Measurements from ENCODE around the gene OSCAR.

The OSCAR gene

DNA sequence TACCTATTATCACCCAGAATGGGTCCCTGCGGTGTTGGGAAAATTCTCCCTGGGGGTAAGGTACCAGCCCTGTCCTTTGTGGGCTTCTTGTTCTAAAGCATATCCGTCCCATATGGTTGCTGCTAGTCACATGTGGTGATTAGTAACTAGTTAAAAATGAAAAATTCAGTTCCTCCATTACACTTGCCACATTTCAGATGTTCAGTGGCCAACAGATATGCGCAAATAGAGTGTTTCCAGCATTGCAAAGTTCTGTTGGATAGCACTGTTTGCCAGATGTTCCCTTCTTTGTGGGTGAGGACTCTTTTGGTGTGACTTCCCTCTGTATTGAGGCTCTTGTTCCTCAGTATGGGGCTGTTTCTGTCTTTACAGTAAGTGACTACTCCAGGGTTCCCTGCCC is 40.8 kb upstream of the OSCAR start:
- DNase-seq (ENCODE audit: low spot score) = no peak

DNA sequence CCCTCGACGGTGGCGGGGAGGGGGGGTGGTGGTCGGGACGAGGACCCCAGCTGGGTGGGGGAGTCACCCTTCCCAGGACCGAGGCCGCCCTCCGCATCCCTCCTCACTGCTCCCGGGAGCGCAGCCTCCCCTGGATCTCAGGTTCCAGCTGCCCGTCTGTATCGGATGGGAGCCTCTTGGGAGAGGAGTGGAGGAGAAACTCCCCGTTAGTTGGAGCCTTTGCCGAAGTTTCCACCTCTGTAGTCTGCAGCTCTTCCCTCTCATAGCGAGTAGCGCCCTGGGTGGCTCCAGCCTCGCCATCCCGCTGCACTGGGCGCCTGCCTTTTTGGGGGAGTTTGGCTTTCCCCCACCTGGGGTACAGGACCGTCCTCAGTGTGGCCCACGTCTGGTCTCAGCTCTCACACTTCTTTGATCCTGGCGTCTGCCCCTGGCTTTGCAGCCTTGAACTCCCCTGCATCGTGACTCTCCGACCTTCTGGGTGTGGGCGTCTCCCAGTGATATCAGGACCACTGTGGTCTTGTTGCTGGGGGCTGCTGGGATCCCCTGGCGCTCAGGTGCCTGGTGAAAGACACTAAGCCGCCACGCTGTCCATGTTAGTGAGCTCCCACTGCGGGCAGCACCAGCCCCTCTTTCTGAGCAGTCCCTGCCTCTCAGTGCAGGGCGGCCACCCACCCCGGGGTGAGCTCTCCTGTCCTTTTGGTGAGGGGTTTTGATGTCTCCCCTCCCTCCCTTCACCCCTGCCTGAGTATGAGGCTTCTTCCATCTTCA is 38.1 kb upstream of the OSCAR start:
- no peak for DNase-seq (ENCODE audit: low spot score)
- TF ChIP-seq, protein P1, sequence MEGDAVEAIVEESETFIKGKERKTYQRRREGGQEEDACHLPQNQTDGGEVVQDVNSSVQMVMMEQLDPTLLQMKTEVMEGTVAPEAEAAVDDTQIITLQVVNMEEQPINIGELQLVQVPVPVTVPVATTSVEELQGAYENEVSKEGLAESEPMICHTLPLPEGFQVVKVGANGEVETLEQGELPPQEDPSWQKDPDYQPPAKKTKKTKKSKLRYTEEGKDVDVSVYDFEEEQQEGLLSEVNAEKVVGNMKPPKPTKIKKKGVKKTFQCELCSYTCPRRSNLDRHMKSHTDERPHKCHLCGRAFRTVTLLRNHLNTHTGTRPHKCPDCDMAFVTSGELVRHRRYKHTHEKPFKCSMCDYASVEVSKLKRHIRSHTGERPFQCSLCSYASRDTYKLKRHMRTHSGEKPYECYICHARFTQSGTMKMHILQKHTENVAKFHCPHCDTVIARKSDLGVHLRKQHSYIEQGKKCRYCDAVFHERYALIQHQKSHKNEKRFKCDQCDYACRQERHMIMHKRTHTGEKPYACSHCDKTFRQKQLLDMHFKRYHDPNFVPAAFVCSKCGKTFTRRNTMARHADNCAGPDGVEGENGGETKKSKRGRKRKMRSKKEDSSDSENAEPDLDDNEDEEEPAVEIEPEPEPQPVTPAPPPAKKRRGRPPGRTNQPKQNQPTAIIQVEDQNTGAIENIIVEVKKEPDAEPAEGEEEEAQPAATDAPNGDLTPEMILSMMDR (IDR thresholded peaks at IDR 0.05; ENCODE audit: extremely low read depth, missing control alignments) = no peak

More for the DNA sequence above, 40.8 kb upstream of the OSCAR start:
- TF ChIP-seq, protein P1 (IDR thresholded peaks at IDR 0.05; ENCODE audit: extremely low read depth, missing control alignments) = no peak

DNA sequence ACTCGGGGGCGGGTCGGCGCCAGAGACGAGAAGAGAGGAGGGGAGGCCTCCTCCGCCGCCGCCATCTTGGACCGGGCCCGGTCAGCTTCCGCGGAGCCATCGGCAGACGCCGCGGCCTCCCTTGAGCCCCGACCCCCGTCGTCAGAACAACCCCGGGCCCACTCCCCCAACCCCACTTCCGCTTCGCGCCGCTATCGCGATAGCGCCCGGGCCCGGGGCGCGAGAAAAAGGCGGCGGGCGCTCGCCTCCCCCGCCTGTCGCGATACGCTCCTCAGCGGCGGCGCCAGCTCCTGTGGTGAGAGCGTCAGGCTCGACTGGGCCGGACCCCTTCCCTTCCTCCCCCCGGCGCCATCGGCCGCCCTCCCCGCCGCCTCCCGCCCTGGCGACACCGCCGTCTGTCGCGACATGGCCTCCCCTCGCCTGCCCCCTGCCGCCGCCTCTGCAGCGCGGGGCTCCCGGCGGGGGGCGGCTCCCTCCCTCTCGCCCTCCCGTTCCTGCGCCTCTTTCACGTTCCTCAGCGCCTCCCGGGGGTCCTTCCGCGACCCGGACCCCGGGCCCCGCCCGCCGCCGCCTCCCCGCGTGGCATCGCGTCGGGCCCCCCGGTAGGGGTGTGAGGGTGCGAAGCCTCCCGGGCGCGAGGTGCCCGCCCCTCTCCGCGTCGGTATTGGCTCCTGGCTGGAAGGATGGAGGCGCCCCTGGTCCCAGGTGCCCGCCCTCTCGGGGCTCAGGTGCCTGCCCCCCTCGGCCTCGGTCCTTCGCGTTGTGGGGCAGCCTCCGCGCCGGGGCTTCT is 37.3 kb upstream of the OSCAR start, which contains the start of gene CNOT3:
Gene CNOT3 (plus strand): TSS at position 64 of the 790 bp plus-strand sequence. CDS start 5,217 bp downstream, outside the sequence.
- no peak for DNase-seq (ENCODE audit: low spot score)
- TF ChIP-seq, protein P1 (IDR thresholded peaks at IDR 0.05; ENCODE audit: extremely low read depth, missing control alignments) = no peak

- peak; percentile 99 for DNase-seq (ENCODE audit: low spot score)
- TF ChIP-seq, protein P1 (IDR thresholded peaks at IDR 0.05; ENCODE audit: extremely low read depth, missing control alignments) = no peak
Observed at GRCh38 chr19:54136864-54137698, 36.5 kb upstream of the OSCAR start.

- DNase-seq (ENCODE audit: low spot score) = no peak
Observed at GRCh38 chr19:54136086-54136863, 35.7 kb upstream of the OSCAR start.

DNA sequence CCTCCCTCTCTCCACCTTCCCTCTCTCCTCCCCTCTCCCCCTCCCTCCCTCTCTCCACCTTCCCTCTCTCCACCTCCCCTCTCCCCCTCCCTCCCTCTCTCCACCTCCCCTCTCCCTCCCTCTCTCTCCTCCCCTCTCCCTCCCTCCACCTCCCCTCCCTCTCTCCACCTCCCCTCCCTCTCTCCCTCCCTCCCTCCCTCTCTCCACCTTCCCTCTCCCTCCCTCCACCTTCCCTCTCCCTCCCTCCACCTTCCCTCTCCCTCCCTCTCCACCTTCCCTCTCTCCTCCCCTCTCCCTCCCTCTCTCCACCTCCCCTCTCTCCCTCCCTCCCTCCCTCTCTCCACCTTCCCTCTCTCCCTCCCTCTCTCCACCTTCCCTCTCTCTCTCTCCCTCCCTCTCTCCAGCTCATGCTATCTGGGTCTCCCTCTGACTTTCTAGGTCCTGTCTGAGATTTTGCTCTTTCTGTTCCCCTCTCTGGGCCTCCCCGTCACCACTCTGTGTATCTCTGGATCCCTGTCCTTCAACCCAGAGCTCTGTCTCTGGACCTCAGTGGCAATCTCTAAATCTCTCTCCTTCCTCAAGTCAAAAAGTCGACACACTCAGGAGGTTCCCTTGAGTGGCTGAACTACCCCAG is 33.5 kb upstream of the OSCAR start:
- TF ChIP-seq, protein P1 (IDR thresholded peaks at IDR 0.05; ENCODE audit: extremely low read depth, missing control alignments) = no peak
- no peak for DNase-seq (ENCODE audit: low spot score)

More at GRCh38 chr19:54136086-54136863, 35.7 kb upstream of the OSCAR start:
- TF ChIP-seq, protein P1 (IDR thresholded peaks at IDR 0.05; ENCODE audit: extremely low read depth, missing control alignments) = no peak

All from GM20000 (cell line).